HG03280 (cell line): ENCODE measurements around the gene TRPV4.

ENCODE experiments used
- ATAC-seq: cut with Tn5 transposase; IDR thresholded peaks from one replicate; pipeline ENCODE4 v1.9.1; 2021; ENCODE audit warnings: mild to moderate bottlenecking, moderate library complexity; ENCODE audit not compliant: unreplicated experiment

The TRPV4 gene

GRCh38 chr12:109810954-109811623 is 22.1 kb downstream of the TRPV4 start:
- ATAC-seq = no peak

GRCh38 chr12:109808876-109809646 is 24.1 kb downstream of the TRPV4 start:
- no peak for ATAC-seq

- no peak for ATAC-seq
These were observed 25.1 kb downstream of the TRPV4 start for GRCh38 chr12:109807954-109808643.

- no peak for ATAC-seq
These were observed 28.1 kb downstream of the TRPV4 start for GRCh38 chr12:109804820-109805761.

- ATAC-seq = no peak
These were observed 29.5 kb downstream of the TRPV4 start for GRCh38 chr12:109803678-109804077.

GRCh38 chr12:109802828-109803227 is 30.4 kb downstream of the TRPV4 start:
- no peak for ATAC-seq

GRCh38 chr12:109800536-109800935 is 32.7 kb downstream of the TRPV4 start:
- no peak for ATAC-seq

- ATAC-seq = no peak
These were observed 34.5 kb downstream of the TRPV4 start for GRCh38 chr12:109798691-109799090.

GRCh38 chr12:109797905-109798669 is 35.1 kb downstream of the TRPV4 start:
- no peak for ATAC-seq

GRCh38 chr12:109796057-109796456 is 37.1 kb downstream of the TRPV4 start:
- ATAC-seq = no peak

- no peak for ATAC-seq
These were observed 38.2 kb downstream of the TRPV4 start for GRCh38 chr12:109795023-109795422.

GRCh38 chr12:109793826-109794501 is 39.2 kb downstream of the TRPV4 start:
- no peak for ATAC-seq

- no peak for ATAC-seq
These were observed 39.8 kb downstream of the TRPV4 start for GRCh38 chr12:109793411-109793810.

- no peak for ATAC-seq
These were observed 40.2 kb downstream of the TRPV4 start for GRCh38 chr12:109792992-109793391.

GRCh38 chr12:109789526-109790048 is 43.6 kb downstream of the TRPV4 start:
- ATAC-seq = no peak

- ATAC-seq = no peak
These were observed 46.4 kb downstream of the TRPV4 start for GRCh38 chr12:109786799-109787198.

GRCh38 chr12:109785854-109786253 is 47.3 kb downstream of the TRPV4 start:
- no peak for ATAC-seq

GRCh38 chr12:109783965-109784244 is 49.3 kb downstream of the TRPV4 start:
- no peak for ATAC-seq
